ENCODE measurements around the gene ETV6. TPM values are rescaled to one million over a fixed set of nuclear protein-coding genes. Genes with fewer than 3 reads are reported as not detected.

Gene ETV6
- total and polyA plus RNA-seq, 9 of the 15 experiments (the other 6 are each of a cell fraction or from before 2014, with no cell fraction given), result 0.81 to 12.7 (median 4.1) TPM

GRCh38 chr12:11763760-11764520 is 114.5 kb downstream of the ETV6 start (continued):
- TF ChIP-seq ZBTB40 (IDR thresholded peaks at IDR 0.05), result no peak
- TF ChIP-seq ZBTB40 (CRISPR knock-in tag; IDR thresholded peaks at IDR 0.05), result no peak
- TF ChIP-seq CHD7 (IDR thresholded peaks at IDR 0.05; ENCODE audit: low read depth, low read length), result no peak
- no peak for TF ChIP-seq EWSR1 (IDR thresholded peaks at IDR 0.05; ENCODE audit: borderline replicate concordance, low read depth, partially characterized antibody)
